B cell (primary cell): ENCODE results near the gene MCTS1. TPM values are rescaled to one million over a fixed set of nuclear protein-coding genes. Genes with fewer than 3 reads are reported as not detected.

Source experiments
- ATAC-seq: fragments of 200-7000 bp; cut with Tn5 transposase; one replicate; pipeline ENCODE4 v1.10.0; 2021; ENCODE audit warnings: low read depth, mild to moderate bottlenecking, moderate number of reproducible peaks, moderate library complexity
- CTCF ChIA-PET: fragments of 350-600 bp; sonication (Branson Sonifier 250); formaldehyde crosslinking; loops from one replicate; lab custom pipeline; 2021; ENCODE audit warnings: antibody characterized with exemption, inconsistent platforms; lab: Charles Lee
- POLR2A ChIA-PET: fragments of 350-600 bp; sonication (Branson Sonifier 250); formaldehyde crosslinking; loops from one replicate; lab custom pipeline; 2021; ENCODE audit warnings: antibody characterized with exemption; lab: Charles Lee
- DNase-seq: peaks from one replicate; pipeline ENCODE4 v3.0.0; 2013
- H2AFZ ChIP-seq: 2 replicates; pipeline ENCODE4 v1.6.1; 2012; ENCODE audit warnings: mild to moderate bottlenecking, low read depth, low read length; ENCODE audit not compliant: insufficient read depth, poor library complexity, severe bottlenecking
- H3K27ac ChIP-seq, 2 donors: 1 replicate in 1 of 2; 2 replicates in 1 of 2; pipeline ENCODE4 v1.5.1; 2012 to 2013; ENCODE audit warnings: low read length in 2 of 2, mild to moderate bottlenecking in 2 of 2, moderate library complexity in 1 of 2
- H3K27me3 ChIP-seq, 4 experiments: fragments of 200-600 bp in 1 of 4; sonication (generic) in 1 of 4; replicated peaks in 1 of 4; 1 replicate in 2 of 4; 2 replicates in 2 of 4; pipeline versions ENCODE4 v1.6.1 to v1.7.0; 2013 to 2016; ENCODE audit warnings: low read length in 3 of 4, mild to moderate bottlenecking in 2 of 4, mixed read lengths in 1 of 4, moderate library complexity in 1 of 4; ENCODE audit not compliant: insufficient read depth in 4 of 4, control insufficient read depth in 3 of 4; ENCODE audit errors: control extremely low read depth in 1 of 4
- H3K36me3 ChIP-seq, 2 experiments: replicated peaks in 1 of 2; 1 replicate in 1 of 2; 2 replicates in 1 of 2; pipeline versions ENCODE4 v1.6.1 to v1.7.1; 2013; ENCODE audit warnings: low read length in 1 of 2; ENCODE audit not compliant: insufficient read depth in 2 of 2, control insufficient read depth in 1 of 2; ENCODE audit errors: control extremely low read depth in 1 of 2, extremely low read depth in 1 of 2
- H3K4me1 ChIP-seq, 2 donors: fragments of 200-600 bp in 1 of 2; sonication (generic) in 1 of 2; 1 replicate in 1 of 2; 2 replicates in 1 of 2; pipeline versions ENCODE4 v1.5.1 to v1.6.1; 2013 to 2017; ENCODE audit warnings: low read length in 2 of 2; ENCODE audit not compliant: control insufficient read depth in 2 of 2, insufficient read depth in 2 of 2
- H3K4me2 ChIP-seq: replicated peaks from 2 replicates; pipeline ENCODE3; 2012; ENCODE audit warnings: mild to moderate bottlenecking, low read depth, low read length; ENCODE audit not compliant: poor library complexity, severe bottlenecking
- H3K4me3 ChIP-seq, 5 experiments: fragments of 200-600 bp in 1 of 5; sonication (generic) in 1 of 5; 1 replicate in 3 of 5; 2 replicates in 2 of 5; pipeline versions ENCODE4 v1.5.1 to v1.7.0; 2011 to 2016; ENCODE audit warnings: low read length in 4 of 5, mild to moderate bottlenecking in 4 of 5, low read depth in 2 of 5, control low read depth in 1 of 5, moderate library complexity in 1 of 5; ENCODE audit not compliant: insufficient read depth in 1 of 5; ENCODE audit errors: control extremely low read depth in 1 of 5, extremely low read depth in 1 of 5
- H3K79me2 ChIP-seq: fragments of 200-600 bp; sonication (generic); one replicate; pipeline ENCODE4 v1.6.0; 2016; ENCODE audit warnings: low read length; ENCODE audit not compliant: control insufficient read depth, insufficient read depth
- H3K9ac ChIP-seq: fragments of 200-600 bp; sonication (generic); 2 replicates; pipeline ENCODE4 v1.6.1; 2017; ENCODE audit warnings: mild to moderate bottlenecking, low read length, moderate library complexity
- H3K9me3 ChIP-seq, 3 donors: one replicate each; pipeline versions ENCODE4 v1.6.1 to v1.7.1; 2013; ENCODE audit warnings: low read length in 2 of 3; ENCODE audit not compliant: control insufficient read depth in 2 of 3, insufficient read depth in 1 of 3; ENCODE audit errors: control extremely low read depth in 1 of 3
- H4K20me1 ChIP-seq: 2 replicates; pipeline ENCODE4 v1.6.0; 2012; ENCODE audit warnings: mild to moderate bottlenecking, low read length; ENCODE audit not compliant: insufficient read depth, control insufficient read depth, poor library complexity, severe bottlenecking
- H3K27ac Mint-ChIP-seq: one replicate; pipeline ENCODE4 v1.8.0; 2021; ENCODE audit warnings: mixed read lengths
- H3K27me3 Mint-ChIP-seq: one replicate; pipeline ENCODE4 v1.8.0; 2021; ENCODE audit warnings: mixed read lengths
- H3K4me1 Mint-ChIP-seq: one replicate; pipeline ENCODE4 v1.8.0; 2021; ENCODE audit warnings: mixed read lengths
- H3K4me3 Mint-ChIP-seq: one replicate; pipeline ENCODE4 v1.8.0; 2021; ENCODE audit warnings: mixed read lengths
- H3K9me3 Mint-ChIP-seq: one replicate; pipeline ENCODE4 v1.8.0; 2022; ENCODE audit warnings: mixed read lengths; ENCODE audit not compliant: insufficient read depth
- EZH2 ChIP-seq: IDR thresholded peaks from 2 replicates; pipeline ENCODE4 v1.6.1; 2012; ENCODE audit warnings: borderline replicate concordance, low read depth, mild to moderate bottlenecking, moderate library complexity, low read length; ENCODE audit not compliant: insufficient read depth, poor library complexity, severe bottlenecking
- WGBS: methylation state at CpG from one replicate; pipeline ENCODE4 v1.1.5; 2013; ENCODE audit warnings: missing lambda C conversion rate; ENCODE audit not compliant: insufficient coverage; 5-methylcytosine and 5-hydroxymethylcytosine counted together
- intact Hi-C: fragments of 100-400 bp; cut with micrococcal nuclease; formaldehyde crosslinking; loops from one replicate; pipeline ENCODE4 v1.10.0; 2022
- polyA plus RNA-seq: library from polyadenylated mRNA; depleted of rRNA; stranded (reverse); fragments of >200 nt; gene quantifications from 2 replicates; pipeline ENCODE4 v1.2.3, GENCODE V29; 2012
- total RNA-seq, 2 donors: library from RNA; stranded (reverse); fragments of 120-200 nt in 1 of 2; gene quantifications; 1 replicate in 1 of 2; 2 replicates in 1 of 2; pipeline versions ENCODE4 v1.2.3 to v1.2.4, GENCODE V29; 2013 to 2022
- TF ChIP-seq, protein P1 (sequence below): fragments of 200-600 bp; IDR thresholded peaks from one replicate; pipeline ENCODE4 v1.8.0; 2022; ENCODE audit warnings: antibody characterized with exemption, mild to moderate bottlenecking

The MCTS1 gene
- total and polyA plus RNA-seq, 2 donors (not counting 1 experiment from before 2014, with no cell fraction given): 20.6 to 25.5 TPM

DNA sequence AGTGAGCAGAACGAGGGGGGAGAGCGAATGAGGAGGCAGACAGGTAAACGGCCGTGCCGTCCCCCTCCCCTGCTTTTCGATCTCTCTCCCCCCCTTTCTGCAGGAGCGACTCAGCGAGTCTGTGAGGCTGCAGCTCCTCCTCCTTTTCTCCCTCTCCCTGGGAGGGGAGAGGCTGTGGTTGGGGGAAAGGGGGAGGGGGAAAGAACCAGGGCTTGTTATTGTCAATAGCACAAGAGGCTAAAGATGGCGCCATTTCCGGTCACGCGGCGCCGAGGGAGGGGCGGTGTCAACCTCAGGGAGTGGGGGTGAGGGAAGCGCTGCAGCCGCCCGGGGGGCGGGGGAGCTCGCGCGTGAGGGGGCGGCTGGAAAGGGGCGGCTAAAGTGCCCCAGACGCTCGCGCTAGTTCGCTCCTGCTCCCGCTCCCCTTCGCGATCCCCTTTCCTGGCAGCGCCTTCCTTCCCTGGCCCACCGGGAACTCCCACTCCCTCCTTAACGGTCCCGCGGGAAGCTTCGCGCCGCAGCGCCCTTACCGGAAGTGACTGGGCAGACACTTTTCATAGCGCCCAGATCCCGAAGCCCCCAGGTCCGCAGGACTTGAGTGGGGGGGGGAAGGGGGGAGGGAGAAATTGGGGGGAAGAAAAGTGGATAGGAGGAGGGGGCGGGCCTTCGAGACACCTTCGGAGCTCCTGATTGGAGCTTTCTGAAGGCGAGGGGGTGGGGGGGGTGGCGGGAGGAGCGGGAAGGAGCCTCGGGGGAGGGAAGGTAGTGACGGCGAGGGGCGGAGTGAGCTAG, 42.9 kb upstream of the MCTS1 start, which contains the start of gene CUL4B:
Gene CUL4B (minus strand): TSS at position 121 of the 792 bp plus-strand sequence. CDS start 324 bp downstream, outside the sequence.
- H3K4me3 Mint-ChIP-seq: peak within 1 kb of the TSS; percentile 98
- Histone ChIP-seq H3K9ac (peak within 1 kb of the TSS; percentile 80), H3K9me3 (no peaks in the 10 kb centered on the region), H3K27me3 (no peaks in the 10 kb centered on the region), H2AFZ (peak within 1 kb of the TSS; percentile 88), H3K4me1 (peaks cover 9 to 21% of the 10 kb centered on the region in 2 donors), H3K79me2 (peaks cover 36% of the 10 kb centered on the region), H3K4me2 (peak within 1 kb of the TSS; percentile 74), H3K4me3 (peak within 1 kb of the TSS; percentile 63 to 86 (median 79)), H4K20me1 (no peaks in the 10 kb centered on the region), H3K36me3 (peaks cover 0 to 8% of the 10 kb centered on the region in 2 experiments), H3K27ac (peak within 1 kb of the TSS; percentile 96 to 97)
- H3K9me3 Mint-ChIP-seq: no peaks in the 10 kb centered on the region
- no peaks in the 10 kb centered on the region for H3K27me3 Mint-ChIP-seq
- peak within 1 kb of the TSS; percentile 97 for H3K27ac Mint-ChIP-seq
- peak; percentile 87 for ATAC-seq
- POLR2A ChIA-PET: interaction anchor here (0.6 to 2.3 kb wide), 14 partner anchors 10 to 310 kb away, joined by 3 to 25 read pairs (median 5); partner anchors contain the start of genes C1GALT1C1 and MCTS1
- TF ChIP-seq, protein P1, sequence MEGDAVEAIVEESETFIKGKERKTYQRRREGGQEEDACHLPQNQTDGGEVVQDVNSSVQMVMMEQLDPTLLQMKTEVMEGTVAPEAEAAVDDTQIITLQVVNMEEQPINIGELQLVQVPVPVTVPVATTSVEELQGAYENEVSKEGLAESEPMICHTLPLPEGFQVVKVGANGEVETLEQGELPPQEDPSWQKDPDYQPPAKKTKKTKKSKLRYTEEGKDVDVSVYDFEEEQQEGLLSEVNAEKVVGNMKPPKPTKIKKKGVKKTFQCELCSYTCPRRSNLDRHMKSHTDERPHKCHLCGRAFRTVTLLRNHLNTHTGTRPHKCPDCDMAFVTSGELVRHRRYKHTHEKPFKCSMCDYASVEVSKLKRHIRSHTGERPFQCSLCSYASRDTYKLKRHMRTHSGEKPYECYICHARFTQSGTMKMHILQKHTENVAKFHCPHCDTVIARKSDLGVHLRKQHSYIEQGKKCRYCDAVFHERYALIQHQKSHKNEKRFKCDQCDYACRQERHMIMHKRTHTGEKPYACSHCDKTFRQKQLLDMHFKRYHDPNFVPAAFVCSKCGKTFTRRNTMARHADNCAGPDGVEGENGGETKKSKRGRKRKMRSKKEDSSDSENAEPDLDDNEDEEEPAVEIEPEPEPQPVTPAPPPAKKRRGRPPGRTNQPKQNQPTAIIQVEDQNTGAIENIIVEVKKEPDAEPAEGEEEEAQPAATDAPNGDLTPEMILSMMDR: no peak
- no peak for TF ChIP-seq EZH2
- peaks cover 38% of the 10 kb centered on the region for H3K4me1 Mint-ChIP-seq
- DNase-seq: peak; percentile 91
- intact Hi-C loops: loop anchor here (1.0 to 5.0 kb wide), 5 partner anchors 24 to 194 kb away; partner anchors contain the start of genes C1GALT1C1 and MCTS1
- CTCF ChIA-PET: interaction anchor here (0.7 to 3.4 kb wide), 7 partner anchors 43 to 209 kb away, joined by 3 to 14 read pairs (median 3); partner anchors contain the start of gene MCTS1
- WGBS: 0% methylated on average over 1 of the region's 54 CpGs
